ENCODE measurements around the gene AQP9.

GRCh38 chr15:58174709-58175108 is 36.5 kb downstream of the AQP9 start:
- TF ChIP-seq EP300 (IDR thresholded peaks at IDR 0.05; ENCODE audit: borderline replicate concordance) (no peak), TAF1 (IDR thresholded peaks at IDR 0.05; ENCODE audit: low read depth) (no peak)

All from Ishikawa (cell line).